Activated T-helper 9 cell treated with anti-CD3 and anti-CD28 coated beads, Interleukin-2, amount 50 U/mL, for 16 hours (primary cell): ENCODE measurements around the gene NEU1.

Experiments
- DNase-seq: peaks from one replicate; pipeline ENCODE4 v3.0.0-alpha.2; 2020; ENCODE audit warnings: low read depth

The NEU1 gene

DNA sequence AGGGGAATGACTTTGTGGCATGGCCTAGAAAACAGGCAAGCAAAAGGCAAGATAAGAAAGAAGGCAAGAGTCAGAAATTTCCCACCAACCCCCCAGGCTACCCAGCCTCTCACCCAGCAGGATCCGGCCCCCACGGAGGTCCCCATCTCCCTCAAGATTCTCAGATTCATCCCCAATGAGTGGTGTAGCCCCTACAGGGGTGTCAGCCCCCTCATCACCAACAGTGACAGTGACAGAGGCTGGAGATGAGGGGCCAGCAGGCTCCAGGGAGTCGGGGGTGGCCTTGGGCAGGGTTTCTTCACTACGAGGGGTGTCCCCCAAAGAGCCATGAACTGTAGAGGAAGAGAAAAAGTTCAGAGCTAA, 33.9 kb upstream of the NEU1 start:
- no peak for DNase-seq

- no peak for DNase-seq
Measured at GRCh38 chr6:31892821-31893220, 30.2 kb upstream of the NEU1 start.

- DNase-seq: no peak
Measured at GRCh38 chr6:31889331-31889972, 26.8 kb upstream of the NEU1 start.

- no peak for DNase-seq
Measured at GRCh38 chr6:31888276-31889258, 25.9 kb upstream of the NEU1 start.

DNA sequence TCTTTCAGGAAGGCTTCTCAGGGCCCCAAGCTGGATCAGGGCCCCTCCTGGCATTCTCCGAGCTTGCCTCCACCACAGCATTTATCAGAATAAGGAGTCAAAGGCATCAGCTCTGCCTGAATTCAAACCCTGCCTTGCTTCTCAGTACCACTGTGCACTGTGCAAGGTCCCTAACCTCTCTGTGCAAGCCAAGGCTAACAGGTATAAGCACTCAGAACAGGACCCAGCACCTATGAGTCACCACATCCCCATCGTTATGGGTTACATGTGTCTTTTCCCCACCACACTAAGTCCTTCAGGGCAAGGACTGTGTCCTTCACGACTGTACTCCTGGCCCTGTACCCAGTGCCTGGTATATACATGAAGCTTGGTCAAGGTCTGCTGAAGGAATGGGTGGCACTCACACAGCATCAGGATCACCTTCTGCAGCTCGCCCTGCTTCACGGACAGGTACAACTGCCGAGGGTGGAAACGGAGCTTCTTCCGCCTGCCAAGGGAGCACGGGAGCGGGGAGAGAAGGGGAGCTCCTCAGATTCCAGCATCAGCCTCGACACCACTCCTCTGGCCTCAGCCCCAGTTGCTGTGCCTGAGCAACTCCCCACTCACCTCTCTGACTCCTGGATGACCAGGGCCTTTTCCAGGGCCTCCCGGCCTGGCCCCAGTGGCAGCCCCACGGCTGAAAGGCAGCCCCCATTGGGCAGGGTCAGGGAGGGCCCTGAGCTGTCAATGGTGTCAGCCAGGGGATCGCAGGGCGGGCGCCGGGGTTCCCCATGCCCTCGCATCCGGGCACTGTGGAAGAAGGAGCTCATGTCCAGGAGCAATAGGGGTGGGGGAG, 24.8 kb upstream of the NEU1 start:
- no peak for DNase-seq

DNA sequence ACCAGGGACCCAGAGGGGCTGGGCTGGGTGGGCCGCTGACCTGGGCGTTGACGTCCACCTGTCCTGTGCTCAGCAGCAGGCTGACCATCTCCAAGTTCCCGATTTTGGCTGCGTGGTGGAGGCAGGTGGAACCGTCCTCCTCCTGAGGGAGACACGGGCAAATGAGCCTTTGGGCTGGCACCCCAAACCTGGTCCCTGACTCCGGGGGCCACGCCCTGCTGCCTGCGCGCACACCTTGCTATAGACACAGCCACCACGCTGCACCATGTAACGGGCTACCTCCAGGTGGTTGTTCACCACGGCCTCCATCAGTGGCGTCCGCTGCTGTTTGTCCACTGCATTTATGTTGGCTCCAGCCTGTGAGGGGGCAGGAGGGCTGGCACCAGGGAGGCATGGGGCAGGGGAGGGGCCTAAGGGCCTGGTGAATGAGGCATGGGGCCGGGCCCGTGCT, 23.9 kb upstream of the NEU1 start:
- no peak for DNase-seq

DNA sequence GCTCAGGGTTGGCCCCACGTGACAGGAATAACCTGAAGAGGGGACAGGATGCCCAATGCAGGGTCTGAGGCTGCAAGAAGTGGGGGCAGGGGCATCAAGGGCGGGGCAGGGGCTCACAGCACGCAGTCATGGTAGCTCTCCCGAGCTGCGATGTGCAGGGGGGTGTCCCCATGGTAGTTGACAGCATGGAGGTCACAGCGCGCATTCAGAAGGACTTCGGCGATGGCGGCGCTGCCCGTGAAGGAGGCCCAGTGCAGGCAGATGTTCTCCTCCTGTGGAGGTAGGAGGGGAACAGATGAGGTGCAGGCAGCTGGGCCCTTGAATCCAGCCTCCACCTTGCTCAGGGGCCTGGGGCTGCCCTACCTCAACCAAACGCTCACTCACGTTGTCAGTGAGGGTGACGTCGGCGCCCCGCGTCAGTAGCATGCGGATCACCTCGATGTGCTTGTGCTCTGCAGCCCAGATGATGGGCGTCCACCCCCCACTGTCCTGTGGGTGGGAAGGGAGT, 22.0 kb upstream of the NEU1 start:
- DNase-seq: no peak

- no peak for DNase-seq
Measured at GRCh38 chr6:31883676-31884075, 21.1 kb upstream of the NEU1 start.

GRCh38 chr6:31882344-31882743, 19.7 kb upstream of the NEU1 start:
- no peak for DNase-seq

DNA sequence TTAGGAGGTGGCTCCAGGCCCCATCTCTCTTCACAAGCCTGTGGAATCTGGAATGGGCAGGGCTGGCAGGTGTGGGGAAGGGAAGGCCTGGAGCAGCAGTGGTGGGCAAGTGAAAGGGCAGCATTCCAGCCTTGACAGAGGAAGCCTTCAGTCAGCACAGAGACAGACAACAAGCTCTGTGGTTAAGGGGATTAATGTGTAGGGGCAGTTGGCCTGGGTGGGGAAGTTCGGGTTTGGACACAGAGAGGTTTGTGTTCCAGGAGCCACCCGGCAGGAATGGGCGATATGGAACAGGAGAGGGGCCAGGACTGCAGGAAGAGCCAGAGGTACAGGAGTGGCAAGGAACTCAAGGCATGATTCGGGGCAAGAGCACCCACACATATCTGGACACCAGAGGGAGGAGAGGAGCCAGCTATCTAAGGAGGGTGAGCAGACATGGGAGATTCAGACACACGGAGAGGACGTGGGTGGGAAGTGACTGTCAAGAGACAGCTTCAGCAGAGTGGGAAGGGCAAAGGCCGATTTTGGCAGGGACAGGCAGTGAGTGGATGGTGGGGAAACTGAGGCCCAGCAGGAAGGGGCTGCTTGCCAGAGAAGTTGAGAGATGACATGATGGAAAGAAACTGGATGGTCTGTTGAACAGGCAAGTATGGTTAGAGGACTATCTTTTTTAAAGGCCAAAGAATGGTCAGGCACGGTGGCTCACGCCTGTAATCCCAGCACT, 18.7 kb upstream of the NEU1 start:
- no peak for DNase-seq

GRCh38 chr6:31880616-31881015, 18.0 kb upstream of the NEU1 start:
- DNase-seq: no peak

DNA sequence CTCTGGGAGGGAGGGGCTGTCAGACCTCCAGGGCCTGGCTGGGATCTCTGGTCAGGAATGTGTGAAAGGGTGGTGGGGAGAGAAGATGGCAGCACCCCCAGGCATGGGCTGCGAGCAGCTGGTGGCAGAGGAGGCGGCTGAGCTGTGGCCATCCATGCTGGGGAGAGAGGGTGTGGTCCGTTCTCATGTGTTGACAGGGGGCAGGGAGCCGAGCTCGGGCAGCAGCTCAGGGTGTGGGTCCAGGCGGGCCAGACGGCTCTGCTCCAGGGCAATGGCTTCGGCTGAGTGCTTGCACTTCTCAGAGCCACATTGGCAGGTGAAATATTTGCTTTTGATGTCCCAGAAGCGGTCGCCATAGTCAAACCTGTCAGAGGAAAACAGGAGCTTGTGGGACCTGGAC, 17.3 kb upstream of the NEU1 start:
- DNase-seq: no peak

GRCh38 chr6:31879143-31879542, 16.5 kb upstream of the NEU1 start:
- DNase-seq: no peak

DNA sequence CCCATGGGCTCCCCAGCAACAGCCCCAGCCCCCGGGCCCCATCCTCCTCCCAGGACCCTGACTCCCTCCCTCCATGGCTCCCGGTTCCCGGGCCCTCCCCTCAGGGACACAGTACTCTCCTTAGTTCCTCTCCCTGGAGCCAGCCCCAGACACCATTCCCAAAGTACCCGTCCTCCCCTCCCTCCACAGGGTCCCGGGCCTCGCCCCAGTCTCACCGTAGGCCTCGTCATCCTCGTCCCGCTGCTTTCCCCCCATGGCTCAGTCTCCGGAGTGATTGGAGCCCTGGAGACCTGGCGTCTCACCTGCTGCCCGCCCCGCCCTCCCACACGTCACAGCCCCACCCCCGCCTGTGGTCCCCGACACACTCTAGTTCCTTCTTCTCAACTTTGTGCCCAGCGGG, 16.1 kb upstream of the NEU1 start, which contains the start of gene SLC44A4:
Gene SLC44A4, minus strand, starts transcription at position 272 of the 400 bp plus-strand sequence. Its CDS starts 17 bp downstream, at position 255.
- no peak for DNase-seq

- DNase-seq: no peak
Measured at GRCh38 chr6:31878222-31878621, 15.6 kb upstream of the NEU1 start.

DNA sequence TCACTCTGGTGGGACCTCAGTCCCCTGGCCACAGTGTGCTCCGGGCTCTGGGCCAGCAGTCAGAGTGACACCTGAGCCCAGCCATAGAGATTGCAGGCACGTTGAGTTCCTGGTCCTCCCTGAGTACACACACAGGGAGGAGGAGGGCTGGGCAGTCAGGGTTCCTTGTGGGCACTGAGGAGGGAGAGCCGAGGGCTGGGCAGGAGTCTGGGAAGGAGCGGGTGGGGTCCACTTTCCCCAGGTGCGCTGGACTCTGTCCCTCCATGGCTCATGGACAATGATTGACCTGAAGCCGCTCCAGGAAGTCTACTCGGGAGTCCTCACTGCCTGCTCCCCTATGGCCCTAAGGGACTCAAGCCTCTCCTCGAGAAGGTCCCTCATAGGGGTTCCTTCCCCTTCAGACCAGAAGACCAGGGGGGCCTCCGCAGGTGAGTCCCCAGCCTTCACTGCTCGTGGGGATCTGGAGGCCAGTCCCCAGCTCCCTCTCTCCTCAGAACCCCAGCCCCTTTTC, 15.1 kb upstream of the NEU1 start:
- DNase-seq: no peak

- no peak for DNase-seq
Measured at GRCh38 chr6:31877125-31877650, 14.6 kb upstream of the NEU1 start.

GRCh38 chr6:31876357-31876756, 13.7 kb upstream of the NEU1 start:
- no peak for DNase-seq

- DNase-seq: no peak
Measured at GRCh38 chr6:31875877-31876276, 13.3 kb upstream of the NEU1 start.

- DNase-seq: no peak
Measured at GRCh38 chr6:31874836-31875572, 12.4 kb upstream of the NEU1 start.
